SK-N-SH (cell line): ENCODE data around the gene CA6. TPM values are rescaled to one million over a fixed set of nuclear protein-coding genes. Genes with fewer than 3 reads are reported as not detected.

ENCODE experiments used
- CTCF ChIA-PET: fragments of 300-600, 350-600 bp; formaldehyde crosslinking; extraction: SDS; loops from one replicate; lab custom pipeline; 2021; lab: Yijun Ruan, JAX
- POLR2A ChIA-PET: fragments of 350-600 bp; sonication (Branson Sonifier 250); formaldehyde crosslinking; extraction: SDS; loops from one replicate; lab custom pipeline; 2020; ENCODE audit warnings: antibody characterized with exemption, inconsistent platforms; lab: Yijun Ruan, JAX
- DNase-seq: peaks from one replicate; pipeline ENCODE4 v3.0.0; 2012
- H2AFZ ChIP-seq: fragments of 200-600 bp; sonication (generic); 2 replicates; pipeline ENCODE4 v1.8.1; 2016; ENCODE audit warnings: antibody characterized with exemption, mild to moderate bottlenecking, low read depth
- H3F3A ChIP-seq: fragments of 200-600 bp; sonication (generic); replicated peaks from 2 replicates; pipeline ENCODE3; 2016; ENCODE audit warnings: antibody characterized with exemption, mild to moderate bottlenecking; ENCODE audit not compliant: insufficient read depth
- H3K27ac ChIP-seq, 2 experiments: fragments of 200-500 bp in 1 of 2; fragments of 200-600 bp in 1 of 2; sonication (Bioruptor generic) in 1 of 2; sonication (generic), shearing (Covaris generic) in 1 of 2; 2 replicates each; pipeline versions ENCODE4 v1.5.1 to v1.6.1; 2014 to 2016; ENCODE audit warnings: low read depth in 2 of 2, inconsistent platforms in 1 of 2, low read length in 1 of 2, mild to moderate bottlenecking in 1 of 2, mixed read lengths in 1 of 2
- H3K27me3 ChIP-seq: fragments of 200-600 bp; sonication (generic), shearing (Covaris generic); 2 replicates; pipeline ENCODE4 v1.6.1; 2016; ENCODE audit warnings: mixed run types; ENCODE audit not compliant: insufficient read depth
- H3K36me3 ChIP-seq, 2 experiments: fragments of 200-500 bp in 1 of 2; fragments of 200-600 bp in 1 of 2; sonication (Bioruptor generic) in 1 of 2; sonication (generic) in 1 of 2; replicated peaks in 1 of 2; 2 replicates each; pipeline versions ENCODE3 to v1.5.1; 2014 to 2016; ENCODE audit warnings: low read length in 1 of 2, mild to moderate bottlenecking in 1 of 2; ENCODE audit not compliant: insufficient read depth in 2 of 2, control insufficient read depth in 1 of 2
- H3K4me1 ChIP-seq, 2 experiments: fragments of 200-500 bp in 1 of 2; fragments of 200-600 bp in 1 of 2; sonication (Bioruptor generic) in 1 of 2; sonication (generic), shearing (Covaris generic) in 1 of 2; 2 replicates each; pipeline versions ENCODE4 v1.5.1 to v1.6.1; 2014 to 2016; ENCODE audit warnings: low read depth in 1 of 2, low read length in 1 of 2, mixed run types in 1 of 2; ENCODE audit not compliant: insufficient read depth in 2 of 2, control insufficient read depth in 1 of 2
- H3K4me2 ChIP-seq: fragments of 200-600 bp; sonication (generic), shearing (Covaris generic); 2 replicates; pipeline ENCODE4 v1.6.1; 2017; ENCODE audit warnings: mixed run types
- H3K4me3 ChIP-seq, 2 experiments: fragments of 200-500 bp in 1 of 2; fragments of 200-600 bp in 1 of 2; sonication (Bioruptor generic) in 1 of 2; sonication (generic), shearing (Covaris generic) in 1 of 2; 2 replicates each; pipeline versions ENCODE4 v1.5.1 to v1.8.1; 2014 to 2016; ENCODE audit warnings: low read depth in 2 of 2, inconsistent platforms in 1 of 2, low read length in 1 of 2, mild to moderate bottlenecking in 1 of 2, mixed read lengths in 1 of 2, moderate library complexity in 1 of 2
- H3K79me2 ChIP-seq: fragments of 200-600 bp; sonication (generic); 2 replicates; pipeline ENCODE4 v1.8.1; 2017; ENCODE audit warnings: mild to moderate bottlenecking; ENCODE audit not compliant: insufficient read depth
- H3K9ac ChIP-seq: fragments of 200-600 bp; sonication (generic); 2 replicates; pipeline ENCODE4 v1.6.1; 2017; ENCODE audit warnings: mixed run types
- H3K9me2 ChIP-seq: fragments of 200-600 bp; sonication (generic); 2 replicates; pipeline ENCODE4 v1.6.1; 2017; ENCODE audit warnings: mixed run types
- H3K9me3 ChIP-seq: fragments of 200-600 bp; sonication (generic); 2 replicates; pipeline ENCODE4 v1.6.1; 2017; ENCODE audit warnings: mixed run types, mild to moderate bottlenecking, moderate library complexity
- H4K20me1 ChIP-seq: fragments of 200-600 bp; sonication (generic); 2 replicates; pipeline ENCODE4 v1.6.1; 2017; ENCODE audit warnings: mild to moderate bottlenecking, mixed run types; ENCODE audit not compliant: insufficient read depth
- ELF1 ChIP-seq: IDR thresholded peaks from 2 replicates; pipeline ENCODE4 v1.4.0; 2012
- FOSL2 ChIP-seq: IDR thresholded peaks from 2 replicates; pipeline ENCODE4 v1.4.0; 2012; ENCODE audit warnings: low read depth, mild to moderate bottlenecking, moderate library complexity, borderline replicate concordance
- GATA2 ChIP-seq: sonication (generic); formaldehyde crosslinking; IDR thresholded peaks from 2 replicates; pipeline ENCODE4 v1.5.0; 2020; ENCODE audit warnings: mild to moderate bottlenecking, missing genetic modification reagents
- MEF2A ChIP-seq: IDR thresholded peaks from 2 replicates; pipeline ENCODE4 v1.4.0; 2012; ENCODE audit warnings: low read depth, borderline replicate concordance
- NFIC ChIP-seq: IDR thresholded peaks from 2 replicates; pipeline ENCODE4 v1.4.0; 2012; ENCODE audit warnings: borderline replicate concordance
- POLR2AphosphoS5 ChIP-seq: IDR thresholded peaks from 2 replicates; pipeline ENCODE4 v1.6.1; 2012; ENCODE audit warnings: low read depth, low read length
- RAD21 ChIP-seq: IDR thresholded peaks from 2 replicates; pipeline ENCODE4 v1.6.1; 2012; ENCODE audit warnings: mild to moderate bottlenecking, low read length
- RCOR1 ChIP-seq: fragments of 150-350 bp; IDR thresholded peaks from 2 replicates; pipeline ENCODE4 v1.6.1; 2017; ENCODE audit warnings: antibody characterized with exemption, low read length
- RFX5 ChIP-seq: IDR thresholded peaks from 2 replicates; pipeline ENCODE4 v1.6.1; 2012; ENCODE audit warnings: mild to moderate bottlenecking, improper control_type of control experiment, low read length
- SIN3A ChIP-seq: IDR thresholded peaks from 2 replicates; pipeline ENCODE4 v1.6.1; 2012; ENCODE audit warnings: low read depth, mild to moderate bottlenecking, low read length, moderate library complexity, borderline replicate concordance
- SMC3 ChIP-seq: IDR thresholded peaks from 2 replicates; pipeline ENCODE4 v1.6.1; 2012; ENCODE audit warnings: low read depth, low read length, improper control_type of control experiment
- TAF1 ChIP-seq: IDR thresholded peaks from 2 replicates; pipeline ENCODE4 v1.6.1; 2012; ENCODE audit warnings: low read depth, mild to moderate bottlenecking, low read length, moderate library complexity, borderline replicate concordance
- TEAD4 ChIP-seq: IDR thresholded peaks from 2 replicates; pipeline ENCODE4 v1.4.0; 2012; ENCODE audit warnings: mild to moderate bottlenecking, borderline replicate concordance; ENCODE audit not compliant: insufficient read depth
- WGBS: methylation state at CpG from one replicate; pipeline ENCODE4 v1.1.6; 2017; ENCODE audit warnings: low lambda C conversion rate; 5-methylcytosine and 5-hydroxymethylcytosine counted together
- polyA plus RNA-seq, 3 experiments: library from polyadenylated mRNA; depleted of rRNA; stranded (reverse); fragments of >200 nt; gene quantifications; 2 replicates each; pipeline ENCODE4 v1.2.3, GENCODE V29; 2012
- TF ChIP-seq, protein P1 (sequence below): IDR thresholded peaks from 2 replicates; pipeline ENCODE4; 2012
- TF ChIP-seq, protein P2 (sequence below): fragments of 150-350 bp; IDR thresholded peaks from 2 replicates; pipeline ENCODE4 v1.6.1; 2016; ENCODE audit warnings: mild to moderate bottlenecking, low read depth, low read length
- TF ChIP-seq, protein P3 (sequence below): IDR thresholded peaks from 2 replicates; pipeline ENCODE4 v1.4.0; 2012; ENCODE audit warnings: low read depth, borderline replicate concordance
- TF ChIP-seq, protein P4 (sequence below): IDR thresholded peaks from 2 replicates; pipeline ENCODE4 v1.4.0; 2012; ENCODE audit warnings: low read depth, borderline replicate concordance
- TF ChIP-seq, protein P5 (sequence below): IDR thresholded peaks from 2 replicates; pipeline ENCODE4 v1.6.1; 2012; ENCODE audit warnings: mild to moderate bottlenecking, low read depth, low read length, moderate library complexity

The CA6 gene
- polyA plus RNA-seq, 1 of the 3 experiments (the other 2 are of a cell fraction): not detected

DNA sequence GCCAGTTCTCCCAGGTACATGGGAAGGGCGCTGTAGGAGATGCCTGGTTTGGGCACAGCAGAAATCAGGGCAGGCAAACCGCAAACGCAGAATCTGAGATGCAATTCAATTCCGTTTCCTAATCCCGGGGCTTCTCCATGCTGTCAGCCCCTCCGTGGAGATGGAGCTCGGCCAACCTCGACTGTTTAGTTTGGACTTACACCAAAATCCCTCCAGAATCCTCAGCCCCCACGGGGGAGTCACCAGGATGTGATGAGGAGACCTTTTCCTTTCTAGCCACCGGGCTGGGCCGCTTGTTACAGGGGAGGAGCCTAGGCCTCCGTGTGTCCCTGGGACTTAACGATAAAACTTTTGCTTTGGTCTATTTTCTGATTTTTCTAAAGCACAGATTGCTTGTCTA lies 72.7 kb downstream of the CA6 start:
- POLR2A ChIA-PET: no interaction called here
- Histone ChIP-seq H3K4me3 (no peak overlapping the region), H3K27ac (no peak overlapping the region), H2AFZ (no peak overlapping the region), H4K20me1 (no peaks in the 10 kb centered on the region), H3K9me3 (no peaks in the 10 kb centered on the region), H3K27me3 (no peaks in the 10 kb centered on the region), H3F3A (no peaks in the 10 kb centered on the region), H3K9me2 (no peaks in the 10 kb centered on the region), H3K79me2 (no peaks in the 10 kb centered on the region), H3K9ac (no peak overlapping the region), H3K4me2 (no peak overlapping the region), H3K4me1 (no peaks in the 10 kb centered on the region), H3K36me3 (no peaks in the 10 kb centered on the region)
- no peak for DNase-seq
- TF ChIP-seq SMC3 (no peak), TEAD4 (no peak), POLR2AphosphoS5 (no peak), RCOR1 (no peak), RAD21 (no peak), FOSL2 (no peak), MEF2A (no peak), RFX5 (no peak), ELF1 (no peak)
- TF ChIP-seq, protein P1, sequence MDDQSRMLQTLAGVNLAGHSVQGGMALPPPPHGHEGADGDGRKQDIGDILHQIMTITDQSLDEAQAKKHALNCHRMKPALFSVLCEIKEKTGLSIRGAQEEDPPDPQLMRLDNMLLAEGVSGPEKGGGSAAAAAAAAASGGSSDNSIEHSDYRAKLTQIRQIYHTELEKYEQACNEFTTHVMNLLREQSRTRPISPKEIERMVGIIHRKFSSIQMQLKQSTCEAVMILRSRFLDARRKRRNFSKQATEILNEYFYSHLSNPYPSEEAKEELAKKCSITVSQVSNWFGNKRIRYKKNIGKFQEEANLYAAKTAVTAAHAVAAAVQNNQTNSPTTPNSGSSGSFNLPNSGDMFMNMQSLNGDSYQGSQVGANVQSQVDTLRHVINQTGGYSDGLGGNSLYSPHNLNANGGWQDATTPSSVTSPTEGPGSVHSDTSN: no peak
- TF ChIP-seq, protein P2, sequence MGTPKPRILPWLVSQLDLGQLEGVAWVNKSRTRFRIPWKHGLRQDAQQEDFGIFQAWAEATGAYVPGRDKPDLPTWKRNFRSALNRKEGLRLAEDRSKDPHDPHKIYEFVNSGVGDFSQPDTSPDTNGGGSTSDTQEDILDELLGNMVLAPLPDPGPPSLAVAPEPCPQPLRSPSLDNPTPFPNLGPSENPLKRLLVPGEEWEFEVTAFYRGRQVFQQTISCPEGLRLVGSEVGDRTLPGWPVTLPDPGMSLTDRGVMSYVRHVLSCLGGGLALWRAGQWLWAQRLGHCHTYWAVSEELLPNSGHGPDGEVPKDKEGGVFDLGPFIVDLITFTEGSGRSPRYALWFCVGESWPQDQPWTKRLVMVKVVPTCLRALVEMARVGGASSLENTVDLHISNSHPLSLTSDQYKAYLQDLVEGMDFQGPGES: no peak
- TF ChIP-seq, protein P3, sequence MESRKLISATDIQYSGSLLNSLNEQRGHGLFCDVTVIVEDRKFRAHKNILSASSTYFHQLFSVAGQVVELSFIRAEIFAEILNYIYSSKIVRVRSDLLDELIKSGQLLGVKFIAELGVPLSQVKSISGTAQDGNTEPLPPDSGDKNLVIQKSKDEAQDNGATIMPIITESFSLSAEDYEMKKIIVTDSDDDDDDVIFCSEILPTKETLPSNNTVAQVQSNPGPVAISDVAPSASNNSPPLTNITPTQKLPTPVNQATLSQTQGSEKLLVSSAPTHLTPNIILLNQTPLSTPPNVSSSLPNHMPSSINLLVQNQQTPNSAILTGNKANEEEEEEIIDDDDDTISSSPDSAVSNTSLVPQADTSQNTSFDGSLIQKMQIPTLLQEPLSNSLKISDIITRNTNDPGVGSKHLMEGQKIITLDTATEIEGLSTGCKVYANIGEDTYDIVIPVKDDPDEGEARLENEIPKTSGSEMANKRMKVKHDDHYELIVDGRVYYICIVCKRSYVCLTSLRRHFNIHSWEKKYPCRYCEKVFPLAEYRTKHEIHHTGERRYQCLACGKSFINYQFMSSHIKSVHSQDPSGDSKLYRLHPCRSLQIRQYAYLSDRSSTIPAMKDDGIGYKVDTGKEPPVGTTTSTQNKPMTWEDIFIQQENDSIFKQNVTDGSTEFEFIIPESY: no peak
- TF ChIP-seq, protein P4, sequence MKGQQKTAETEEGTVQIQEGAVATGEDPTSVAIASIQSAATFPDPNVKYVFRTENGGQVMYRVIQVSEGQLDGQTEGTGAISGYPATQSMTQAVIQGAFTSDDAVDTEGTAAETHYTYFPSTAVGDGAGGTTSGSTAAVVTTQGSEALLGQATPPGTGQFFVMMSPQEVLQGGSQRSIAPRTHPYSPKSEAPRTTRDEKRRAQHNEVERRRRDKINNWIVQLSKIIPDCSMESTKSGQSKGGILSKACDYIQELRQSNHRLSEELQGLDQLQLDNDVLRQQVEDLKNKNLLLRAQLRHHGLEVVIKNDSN: no peak
- CTCF ChIA-PET: interaction anchor here (0.9 to 1.0 kb wide), 2 partner anchors 52 to 101 kb away, joined by 3 read pairs; no protein-coding TSS in a partner anchor
- 88% methylated on average over 9 of the region's 13 CpGs for whole genome bisulfite sequencing

DNA sequence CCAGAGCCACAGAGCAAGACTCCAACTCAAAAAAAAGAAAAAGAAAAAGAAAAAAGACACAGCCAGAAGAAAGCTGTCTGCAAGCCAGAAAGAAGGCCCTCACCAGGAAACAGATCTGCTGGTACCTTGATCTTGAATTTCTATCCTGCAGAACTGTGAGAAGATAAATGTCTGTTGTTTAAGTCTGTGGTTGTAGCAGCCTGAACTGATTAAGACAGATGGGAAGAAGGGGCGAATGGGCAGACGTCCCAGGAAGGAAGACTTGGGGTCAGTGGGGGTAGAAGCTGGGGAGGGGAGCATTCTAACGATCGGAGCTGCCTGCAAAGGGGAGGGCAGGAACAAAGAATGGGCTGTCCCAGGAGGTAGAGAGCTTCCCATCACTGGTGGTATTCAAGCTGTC lies 74.2 kb downstream of the CA6 start:
- H3K9me2 ChIP-seq: no peaks in the 10 kb centered on the region
- TF ChIP-seq, protein P5, sequence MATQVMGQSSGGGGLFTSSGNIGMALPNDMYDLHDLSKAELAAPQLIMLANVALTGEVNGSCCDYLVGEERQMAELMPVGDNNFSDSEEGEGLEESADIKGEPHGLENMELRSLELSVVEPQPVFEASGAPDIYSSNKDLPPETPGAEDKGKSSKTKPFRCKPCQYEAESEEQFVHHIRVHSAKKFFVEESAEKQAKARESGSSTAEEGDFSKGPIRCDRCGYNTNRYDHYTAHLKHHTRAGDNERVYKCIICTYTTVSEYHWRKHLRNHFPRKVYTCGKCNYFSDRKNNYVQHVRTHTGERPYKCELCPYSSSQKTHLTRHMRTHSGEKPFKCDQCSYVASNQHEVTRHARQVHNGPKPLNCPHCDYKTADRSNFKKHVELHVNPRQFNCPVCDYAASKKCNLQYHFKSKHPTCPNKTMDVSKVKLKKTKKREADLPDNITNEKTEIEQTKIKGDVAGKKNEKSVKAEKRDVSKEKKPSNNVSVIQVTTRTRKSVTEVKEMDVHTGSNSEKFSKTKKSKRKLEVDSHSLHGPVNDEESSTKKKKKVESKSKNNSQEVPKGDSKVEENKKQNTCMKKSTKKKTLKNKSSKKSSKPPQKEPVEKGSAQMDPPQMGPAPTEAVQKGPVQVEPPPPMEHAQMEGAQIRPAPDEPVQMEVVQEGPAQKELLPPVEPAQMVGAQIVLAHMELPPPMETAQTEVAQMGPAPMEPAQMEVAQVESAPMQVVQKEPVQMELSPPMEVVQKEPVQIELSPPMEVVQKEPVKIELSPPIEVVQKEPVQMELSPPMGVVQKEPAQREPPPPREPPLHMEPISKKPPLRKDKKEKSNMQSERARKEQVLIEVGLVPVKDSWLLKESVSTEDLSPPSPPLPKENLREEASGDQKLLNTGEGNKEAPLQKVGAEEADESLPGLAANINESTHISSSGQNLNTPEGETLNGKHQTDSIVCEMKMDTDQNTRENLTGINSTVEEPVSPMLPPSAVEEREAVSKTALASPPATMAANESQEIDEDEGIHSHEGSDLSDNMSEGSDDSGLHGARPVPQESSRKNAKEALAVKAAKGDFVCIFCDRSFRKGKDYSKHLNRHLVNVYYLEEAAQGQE: no peak
- TF ChIP-seq NFIC: no peak
- no peak for TF ChIP-seq TAF1
- no peak for TF ChIP-seq SIN3A
- TF ChIP-seq, protein P1: no peak
- no peak for TF ChIP-seq GATA2 (CRISPR knock-in tag)
- no peak for TF ChIP-seq RCOR1
- TF ChIP-seq, all 33 proteins: peak for 0
- POLR2A ChIA-PET: no interaction called here
- no peak overlapping the region for H3K9ac ChIP-seq
- no peaks in the 10 kb centered on the region for H3K4me1 ChIP-seq
- CTCF ChIA-PET: interaction anchor here (0.6 kb wide), 1 partner anchor 15 kb away, joined by 3 read pairs; no protein-coding TSS in a partner anchor
- no peak overlapping the region for H3K27ac ChIP-seq
- DNase-seq: no peak
- 44% methylated on average over 4 of the region's 4 CpGs for WGBS
- H2AFZ ChIP-seq: no peak overlapping the region
- H3K36me3 ChIP-seq: no peaks in the 10 kb centered on the region
- H3K4me3 ChIP-seq: no peak overlapping the region
- H3K9me3 ChIP-seq: no peaks in the 10 kb centered on the region
- no peak overlapping the region for H3K4me2 ChIP-seq
- no peaks in the 10 kb centered on the region for H4K20me1 ChIP-seq
- H3F3A ChIP-seq: no peaks in the 10 kb centered on the region
- H3K79me2 ChIP-seq: no peaks in the 10 kb centered on the region
- no peaks in the 10 kb centered on the region for H3K27me3 ChIP-seq
